HPDE6-E6E7 (cell line): ENCODE measurements around the gene C2orf76.
A peak's percentile ranks its signal among the peaks of the same experiment; 100 is the strongest.

ENCODE experiments used
- DNase-seq: peaks from one replicate; pipeline ENCODE4 v3.0.0; 2011; ENCODE audit warnings: missing footprints; ENCODE audit errors: extremely low spot score

Gene C2orf76

DNA sequence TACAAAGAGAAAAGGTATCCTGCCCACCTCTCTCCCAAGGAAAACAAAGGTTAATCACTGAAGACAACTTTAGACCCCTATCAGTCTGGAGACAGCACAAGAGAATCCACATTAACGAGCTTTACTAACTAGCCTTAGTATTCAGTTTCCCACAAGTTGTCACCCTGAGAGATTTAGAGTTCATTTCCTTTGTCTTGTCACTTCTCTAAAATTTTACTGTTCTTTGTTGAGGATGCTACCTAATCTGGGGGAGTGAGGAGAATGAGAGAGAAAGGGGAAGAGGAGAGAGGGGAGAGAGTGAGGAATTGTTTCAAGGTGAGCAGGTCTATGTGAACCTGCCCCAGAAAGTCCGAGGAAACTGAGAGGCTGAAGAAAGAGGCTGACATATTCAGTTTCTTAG is 28.4 kb downstream of the C2orf76 start:
- DNase-seq, result no peak

DNA sequence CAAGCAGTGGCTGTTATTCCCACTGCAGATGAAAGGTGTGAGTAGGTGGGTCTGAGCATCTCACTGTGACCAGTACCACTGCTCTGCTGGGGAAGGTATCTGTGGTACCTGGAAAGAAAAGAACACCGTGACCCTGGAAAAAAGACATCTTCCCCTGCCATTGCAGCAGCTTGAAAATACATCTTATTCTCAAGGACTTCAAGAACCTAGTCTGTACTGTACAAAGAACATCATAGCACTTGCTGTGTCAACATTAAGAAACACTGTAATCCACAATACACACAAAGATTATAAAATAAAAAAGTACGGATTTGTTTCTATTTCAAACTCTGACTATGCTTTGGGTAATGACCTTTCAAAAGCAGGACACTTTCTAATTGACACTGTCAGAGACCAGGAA is 28.9 kb downstream of the C2orf76 start:
- DNase-seq, result no peak

DNA sequence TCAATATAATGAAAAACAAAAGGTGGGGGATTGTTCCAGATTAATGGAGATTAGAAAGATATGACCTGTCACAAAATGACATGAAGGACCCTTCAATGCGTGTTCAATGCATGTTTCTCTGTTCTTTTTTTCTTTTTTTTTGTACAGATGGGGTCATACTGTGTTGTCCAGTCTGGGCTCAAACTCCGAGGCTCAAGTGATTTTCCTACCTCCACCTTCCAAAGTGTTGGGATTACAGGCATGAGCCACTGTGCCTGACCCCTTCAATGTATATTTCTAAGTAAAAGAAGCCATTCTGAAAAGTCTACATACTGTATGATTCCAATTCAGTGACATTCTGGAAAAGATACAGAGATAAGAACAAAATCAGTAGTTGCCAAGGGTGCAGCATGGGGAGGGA is 32.8 kb downstream of the C2orf76 start:
- DNase-seq, result no peak

DNA sequence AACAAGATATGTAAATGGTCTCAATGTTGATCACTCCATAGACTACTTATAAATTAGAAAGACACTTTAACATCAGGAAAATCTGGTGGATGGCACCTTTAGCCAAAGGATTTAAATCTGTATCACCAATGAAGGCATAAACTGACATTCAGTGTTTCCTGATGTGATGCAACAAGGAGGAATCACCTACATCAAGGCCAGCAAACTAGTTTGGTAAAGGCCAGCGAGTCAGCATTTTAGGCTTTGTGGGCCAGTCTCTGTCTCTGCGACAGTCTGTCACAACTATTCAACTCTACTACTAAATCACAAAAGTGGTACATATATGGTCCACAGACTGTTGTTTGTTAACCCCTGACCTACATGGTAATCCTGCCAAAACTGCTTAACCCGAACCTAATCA is 33.3 kb downstream of the C2orf76 start:
- no peak for DNase-seq

DNA sequence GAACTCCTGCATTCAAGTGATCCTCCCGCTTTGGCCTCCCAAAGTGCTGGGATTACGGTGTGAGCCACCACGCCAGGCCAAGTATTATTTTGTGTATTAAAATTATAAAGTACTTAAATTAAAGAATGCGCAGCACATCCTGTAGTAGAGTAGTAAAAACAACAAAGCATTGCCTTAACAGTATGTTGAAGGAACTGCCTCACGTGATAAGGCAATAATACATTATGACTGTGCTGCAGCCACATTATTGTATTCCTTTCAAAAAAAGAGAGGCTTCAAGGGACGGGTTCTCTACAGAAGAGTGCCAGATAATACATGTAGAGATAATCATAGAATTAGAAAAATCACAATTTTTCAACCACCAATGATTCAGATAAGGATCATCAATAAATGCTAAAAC is 33.7 kb downstream of the C2orf76 start:
- DNase-seq, result no peak

DNA sequence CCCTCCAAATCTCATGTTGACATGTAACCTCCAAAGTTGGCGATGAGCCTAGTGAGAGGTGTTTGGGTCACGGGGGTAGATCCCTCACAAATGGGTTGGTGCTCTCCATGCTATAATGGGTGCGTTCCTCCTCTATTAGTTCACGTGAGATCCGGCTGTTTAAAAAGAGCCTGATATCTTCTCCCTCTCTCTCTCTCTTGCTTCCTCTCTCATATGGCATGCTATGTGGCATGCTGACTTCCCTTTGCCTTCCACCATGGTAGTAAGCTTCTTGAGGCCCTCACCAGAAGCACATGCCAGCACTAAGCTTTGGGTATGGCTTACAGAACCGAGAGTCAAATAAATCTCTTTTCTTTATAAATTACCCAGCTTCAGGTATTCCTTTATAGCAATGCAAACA is 39.2 kb downstream of the C2orf76 start:
- DNase-seq, result no peak

DNA sequence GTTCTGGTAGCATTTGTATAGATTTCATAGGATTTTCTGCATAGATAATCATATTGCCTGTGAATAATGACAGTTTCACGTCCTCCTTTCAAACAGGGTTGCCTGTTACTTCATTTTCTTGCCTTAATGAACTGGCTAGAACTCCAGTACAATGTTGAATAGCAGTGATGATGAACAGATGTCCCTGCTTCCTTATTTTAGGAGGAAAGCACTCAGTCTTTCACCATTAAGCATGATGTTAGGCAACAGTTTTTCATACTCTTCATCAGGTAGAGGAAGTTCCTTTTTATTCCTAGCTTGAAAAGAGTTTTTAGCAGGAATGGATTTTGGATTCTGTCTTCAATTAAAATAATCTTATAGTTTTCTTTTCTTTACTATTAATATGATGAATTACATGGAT is 39.7 kb downstream of the C2orf76 start:
- no peak for DNase-seq

DNA sequence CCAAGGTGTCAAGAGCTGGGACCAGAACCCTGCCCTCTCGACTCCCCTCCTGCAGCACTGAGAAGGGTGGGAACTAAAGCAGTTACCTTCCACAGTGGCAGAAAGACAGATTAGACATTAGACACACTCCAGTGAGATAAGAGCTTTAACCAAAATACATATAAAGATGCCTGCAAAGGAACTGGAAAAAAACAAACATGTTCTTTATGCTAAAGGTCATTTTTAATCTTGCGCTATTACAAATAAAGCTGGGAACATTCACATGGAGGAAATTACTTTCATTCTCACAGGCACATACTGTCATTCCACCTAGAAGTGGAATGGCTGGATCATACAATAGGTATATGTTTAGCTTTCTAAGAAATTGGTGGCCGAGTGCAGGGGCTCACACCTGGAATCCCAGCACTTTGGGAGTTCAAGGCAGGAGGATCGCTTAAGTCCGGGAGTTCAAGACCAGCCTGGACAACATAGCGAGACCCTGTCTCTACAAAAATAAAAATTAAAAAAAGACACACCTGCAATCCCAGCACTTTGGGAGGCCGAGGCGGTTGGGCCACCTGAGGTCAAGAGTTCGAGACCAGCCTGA is 41.9 kb downstream of the C2orf76 start:
- DNase-seq, result no peak

DNA sequence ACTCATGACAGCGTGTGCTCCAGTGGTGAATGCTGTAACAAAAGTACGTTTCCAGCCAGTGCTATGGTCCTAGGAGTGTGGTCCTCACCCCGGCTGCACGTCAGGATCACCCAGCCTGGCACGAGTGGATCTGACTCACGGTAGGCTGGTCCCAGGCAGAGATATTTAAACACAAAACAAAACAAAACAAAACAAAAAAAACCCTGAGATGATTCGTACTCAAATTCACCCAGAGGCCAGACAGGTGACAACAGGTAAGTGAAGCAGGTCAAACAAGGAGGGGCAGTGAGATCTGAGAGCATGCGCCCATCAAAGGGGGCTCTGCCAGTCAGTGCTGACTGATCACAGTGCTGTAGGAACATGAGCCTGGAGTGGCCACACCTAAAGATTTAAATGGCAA is 43.2 kb downstream of the C2orf76 start:
- peak; percentile 49 for DNase-seq

DNA sequence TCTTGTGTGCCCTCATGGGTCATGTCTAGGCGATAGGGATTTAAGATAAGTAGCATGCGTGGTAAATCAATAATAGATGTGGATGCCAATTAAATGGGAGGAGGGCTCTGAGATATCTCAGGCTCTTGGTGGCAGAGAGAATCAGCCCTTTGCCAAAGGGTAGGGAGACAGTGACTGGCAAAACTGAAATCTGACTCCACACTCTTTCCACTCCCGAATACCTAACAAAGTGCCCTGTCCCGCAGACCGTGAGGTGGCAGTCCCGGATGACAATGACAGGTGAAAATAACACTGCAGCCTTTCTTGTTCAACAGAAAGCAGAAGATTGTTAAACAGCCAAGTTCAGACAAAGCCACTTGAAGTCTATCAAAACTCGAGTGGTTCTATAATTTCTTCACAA is 47.0 kb downstream of the C2orf76 start:
- DNase-seq, result no peak

DNA sequence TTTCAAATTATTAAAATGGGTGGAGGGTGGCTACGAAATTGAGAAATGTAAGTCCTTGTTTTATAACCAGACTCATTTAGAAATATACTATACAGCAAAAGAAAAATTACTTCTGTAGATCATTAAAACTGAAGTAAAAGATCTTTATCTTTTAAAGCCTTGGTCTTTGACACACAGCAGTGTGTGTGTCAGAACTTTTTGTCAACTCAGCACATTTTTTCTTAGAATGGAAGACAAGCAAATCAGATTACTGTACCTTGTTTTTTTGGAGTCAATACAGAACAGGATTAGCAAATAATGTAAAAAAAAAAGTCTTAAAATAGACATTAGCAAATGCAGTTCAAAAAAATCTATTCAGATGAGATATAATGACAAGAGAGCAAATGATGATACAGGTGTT is 49.1 kb downstream of the C2orf76 start:
- DNase-seq, result no peak

DNA sequence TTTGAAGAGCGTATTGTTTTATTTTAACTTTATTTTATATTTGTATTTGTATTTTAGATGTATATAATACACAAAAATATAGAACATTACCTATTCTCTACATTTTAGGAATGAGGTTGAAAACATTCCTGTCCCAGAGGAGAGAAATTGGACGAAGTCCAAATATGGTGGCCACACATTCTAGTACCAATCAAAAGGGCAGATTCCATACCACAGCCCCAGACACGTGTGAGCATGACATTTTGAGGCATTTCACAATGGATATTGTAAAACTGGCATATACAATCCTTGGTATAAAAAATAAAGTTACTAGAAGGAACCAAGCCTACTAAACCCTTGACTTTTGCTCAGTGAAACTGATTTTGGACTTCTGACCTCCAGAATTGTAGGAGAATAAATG is 50.6 kb downstream of the C2orf76 start:
- no peak for DNase-seq

DNA sequence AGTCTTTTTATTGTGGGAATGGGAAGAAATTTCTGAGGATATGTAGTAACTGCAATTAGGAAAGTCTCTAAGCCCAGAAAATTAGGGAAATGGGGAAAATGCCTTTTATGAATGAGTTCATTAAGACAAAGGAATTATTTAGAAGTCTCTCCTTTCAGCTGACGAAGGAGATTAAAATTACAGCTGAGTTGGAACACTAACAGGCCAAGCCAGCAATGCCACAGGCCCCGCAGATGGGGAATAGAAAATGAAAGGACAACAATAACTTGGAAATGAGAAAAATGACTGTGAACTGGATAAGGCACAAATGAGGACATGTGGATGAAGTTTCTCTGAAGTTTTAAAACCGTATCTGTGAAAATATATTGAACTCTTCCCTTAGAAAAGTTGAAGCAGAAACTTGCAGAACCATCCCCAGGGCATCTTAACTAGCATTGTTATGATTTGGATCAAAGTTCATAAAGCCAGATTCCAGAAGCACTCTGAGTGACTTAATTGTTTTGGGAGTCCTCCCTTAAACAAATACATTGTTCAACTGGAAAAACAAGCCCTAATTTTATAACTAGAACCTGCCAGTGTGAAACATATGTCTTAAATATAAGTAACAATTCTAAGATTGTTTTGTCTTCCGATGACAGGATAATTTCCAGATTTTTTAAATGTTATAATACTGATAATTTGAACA is 51.3 kb downstream of the C2orf76 start:
- DNase-seq, result no peak

DNA sequence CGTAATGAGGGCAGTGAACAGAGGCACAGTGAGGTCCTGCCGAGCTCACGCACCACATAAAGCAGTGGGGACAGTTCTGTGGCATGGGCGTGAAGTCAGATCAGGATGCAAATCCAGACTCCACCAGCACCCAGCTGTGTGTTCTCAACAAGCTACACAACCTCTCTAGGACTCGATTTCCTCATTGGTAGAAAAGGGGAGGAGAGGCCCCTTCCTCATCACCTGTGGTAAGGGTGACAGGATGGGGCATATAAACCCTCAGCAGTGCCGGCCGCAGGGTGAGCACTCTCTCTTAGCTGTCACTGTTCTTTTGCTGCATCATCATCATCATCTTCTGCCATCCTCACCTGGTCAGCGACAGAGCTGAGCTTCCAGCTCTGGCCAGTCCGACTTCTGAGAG is 54.8 kb downstream of the C2orf76 start:
- DNase-seq, result no peak

DNA sequence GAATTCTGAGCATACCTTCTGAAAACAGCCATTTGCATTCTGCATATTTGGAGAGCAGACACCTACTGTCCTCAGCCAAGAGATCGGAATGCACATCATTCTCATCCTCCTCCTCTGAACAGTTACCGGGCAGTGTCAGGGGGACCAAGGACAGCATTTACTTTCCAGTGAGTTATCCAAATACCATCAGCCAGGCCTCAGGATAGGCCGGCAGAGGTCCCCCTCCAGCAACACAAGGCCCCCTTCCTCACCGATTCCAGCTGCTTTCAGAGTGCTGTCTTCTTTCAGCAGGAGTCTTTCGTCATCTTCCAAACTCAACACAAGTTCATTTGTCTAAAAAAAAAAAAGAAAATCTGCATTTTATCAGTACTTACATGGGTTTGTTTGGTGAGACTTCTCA is 55.3 kb downstream of the C2orf76 start:
- no peak for DNase-seq

DNA sequence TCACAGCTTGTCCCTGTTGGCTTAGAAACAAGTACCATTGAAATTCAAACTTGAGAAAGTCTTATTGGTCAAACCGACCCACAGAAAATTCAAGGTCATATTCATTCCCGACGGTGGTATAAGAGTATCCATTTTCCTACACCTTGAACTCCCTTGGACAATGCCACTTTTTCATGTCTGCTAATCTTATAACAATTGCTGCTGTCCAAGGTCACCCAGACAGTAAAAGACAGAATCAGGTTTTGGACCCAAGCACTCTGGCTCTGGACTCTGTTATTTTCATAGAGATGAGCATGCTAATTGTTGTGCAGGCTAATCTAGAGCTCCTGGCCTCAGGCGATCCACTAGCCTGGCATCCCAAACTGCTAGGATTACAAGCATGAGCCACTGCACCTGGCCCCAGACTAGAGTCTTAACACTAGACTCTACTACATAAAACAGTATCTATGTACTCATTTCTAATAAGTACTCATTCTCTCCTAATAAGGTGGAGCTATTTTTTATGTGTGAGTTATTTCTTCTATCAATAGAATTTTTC is 57.8 kb downstream of the C2orf76 start:
- no peak for DNase-seq

DNA sequence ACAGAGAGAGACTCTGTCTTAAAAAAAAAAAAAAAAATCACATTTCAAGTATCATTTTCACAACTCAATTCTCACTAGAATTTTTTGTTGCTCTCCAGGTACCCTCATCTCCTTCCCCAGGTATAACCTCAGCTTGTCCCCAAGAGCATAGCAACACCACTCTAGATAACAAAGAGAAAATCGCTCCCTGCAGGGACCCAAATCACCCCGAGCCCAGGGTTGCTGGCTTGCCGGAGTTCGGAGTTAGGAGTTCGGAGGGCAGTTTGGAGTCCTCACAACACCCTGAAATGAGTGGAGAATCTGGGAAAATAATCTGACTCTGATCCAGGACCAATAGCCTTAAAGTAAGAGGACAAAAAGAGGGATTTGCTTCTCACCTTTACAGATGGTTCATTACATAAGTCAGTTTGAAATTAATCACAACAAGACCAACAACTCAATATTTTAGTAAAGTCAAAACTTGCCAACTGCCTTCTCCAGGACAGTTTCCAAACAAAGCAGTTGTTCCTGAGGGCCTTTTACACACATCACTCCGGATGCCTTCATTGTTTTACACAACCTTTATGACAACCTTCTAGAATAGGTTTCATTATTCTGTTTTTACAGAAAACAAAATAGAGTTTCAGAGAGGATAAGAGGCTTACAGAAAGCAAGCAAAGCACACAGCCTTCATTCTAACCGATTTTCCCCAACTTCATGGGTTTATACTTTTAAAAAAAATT is 59.1 kb downstream of the C2orf76 start:
- DNase-seq, result no peak

DNA sequence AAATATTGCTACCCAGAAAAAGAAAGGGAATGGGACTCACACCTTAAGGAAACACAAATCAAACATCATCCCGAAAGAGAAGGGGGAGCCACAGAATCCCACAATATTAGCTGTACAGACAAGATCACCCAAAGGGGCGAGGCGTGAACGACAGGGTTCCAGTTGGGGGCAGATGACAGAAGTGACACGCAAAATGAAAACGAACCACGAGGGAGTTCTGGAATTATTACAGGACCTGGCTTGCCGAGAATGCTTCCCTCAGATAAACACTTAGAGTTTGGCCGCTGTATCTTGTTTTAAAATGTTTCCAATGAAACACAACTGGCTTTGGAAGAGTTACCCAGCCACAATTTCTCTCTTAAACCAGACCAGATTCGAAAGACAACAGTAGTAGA is 60.4 kb downstream of the C2orf76 start:
- DNase-seq, result no peak

DNA sequence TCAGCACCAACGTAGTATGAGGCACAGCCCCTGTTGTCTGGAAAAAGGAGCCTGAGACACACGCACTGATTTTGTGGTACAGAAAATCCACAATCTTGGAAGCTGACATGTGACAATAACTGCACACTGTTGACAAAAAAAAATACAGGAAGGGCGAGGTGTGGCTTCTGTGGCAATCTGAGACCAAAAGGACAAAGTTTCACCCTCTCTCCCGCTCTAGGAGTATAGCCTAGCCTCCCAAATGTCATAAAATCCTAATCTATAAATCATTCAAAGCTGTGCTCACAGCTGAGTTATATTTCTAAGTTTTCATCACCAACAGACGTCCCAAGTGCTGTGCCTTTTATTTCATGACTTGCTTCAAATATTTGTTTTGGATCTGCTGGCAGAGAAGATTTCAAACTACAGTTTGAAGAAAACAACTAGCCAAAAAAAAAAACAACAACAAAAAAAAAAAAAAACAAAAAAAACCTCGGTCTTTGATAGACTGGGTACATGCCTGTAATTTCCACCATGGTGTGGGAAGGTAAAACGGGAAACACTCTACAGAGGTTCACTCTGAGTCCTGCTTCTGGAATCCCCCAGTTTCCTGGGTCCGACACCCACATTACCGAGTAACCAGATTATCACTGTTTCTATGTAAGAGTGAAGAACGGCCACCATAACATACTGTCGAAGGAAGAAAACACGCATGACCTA is 61.0 kb downstream of the C2orf76 start:
- DNase-seq, result no peak

DNA sequence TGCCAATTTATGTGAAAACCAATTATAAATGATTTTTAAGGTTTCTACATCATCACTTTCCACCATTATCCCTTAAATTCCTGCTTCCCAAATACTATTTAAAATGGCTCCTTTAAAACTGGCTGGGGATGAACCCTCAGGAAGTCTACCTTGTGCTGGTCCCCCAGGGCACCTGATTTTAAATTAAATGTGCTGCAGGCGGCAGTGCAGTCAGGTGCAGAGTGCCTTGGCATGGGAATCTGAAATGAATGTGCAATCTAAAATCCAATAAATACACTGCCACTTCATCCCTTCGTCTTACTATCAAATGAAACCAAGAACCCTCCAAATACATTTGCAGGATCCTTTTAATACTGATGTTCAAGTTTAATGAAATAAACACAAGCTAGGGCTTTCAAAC is 61.8 kb downstream of the C2orf76 start:
- DNase-seq, result no peak

DNA sequence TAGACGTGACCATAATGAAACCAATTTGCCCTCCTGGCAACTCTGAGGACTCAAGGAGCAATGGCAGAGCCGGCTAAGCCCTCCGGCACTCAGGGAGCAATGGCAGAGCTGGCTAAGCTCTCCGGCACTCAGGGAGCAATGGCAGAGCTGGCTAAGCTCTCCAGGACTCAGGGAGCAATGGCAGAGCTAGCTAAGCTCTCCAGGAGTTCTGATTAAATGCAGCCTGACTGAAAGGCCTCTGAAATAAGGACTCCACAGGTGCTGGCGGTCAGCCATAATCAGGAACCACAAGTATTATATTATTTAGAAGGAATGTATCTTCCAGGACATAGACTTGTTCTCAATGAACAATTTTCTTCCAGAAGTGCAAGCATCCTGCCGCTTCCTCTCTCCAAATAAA is 65.2 kb downstream of the C2orf76 start:
- DNase-seq, result no peak

DNA sequence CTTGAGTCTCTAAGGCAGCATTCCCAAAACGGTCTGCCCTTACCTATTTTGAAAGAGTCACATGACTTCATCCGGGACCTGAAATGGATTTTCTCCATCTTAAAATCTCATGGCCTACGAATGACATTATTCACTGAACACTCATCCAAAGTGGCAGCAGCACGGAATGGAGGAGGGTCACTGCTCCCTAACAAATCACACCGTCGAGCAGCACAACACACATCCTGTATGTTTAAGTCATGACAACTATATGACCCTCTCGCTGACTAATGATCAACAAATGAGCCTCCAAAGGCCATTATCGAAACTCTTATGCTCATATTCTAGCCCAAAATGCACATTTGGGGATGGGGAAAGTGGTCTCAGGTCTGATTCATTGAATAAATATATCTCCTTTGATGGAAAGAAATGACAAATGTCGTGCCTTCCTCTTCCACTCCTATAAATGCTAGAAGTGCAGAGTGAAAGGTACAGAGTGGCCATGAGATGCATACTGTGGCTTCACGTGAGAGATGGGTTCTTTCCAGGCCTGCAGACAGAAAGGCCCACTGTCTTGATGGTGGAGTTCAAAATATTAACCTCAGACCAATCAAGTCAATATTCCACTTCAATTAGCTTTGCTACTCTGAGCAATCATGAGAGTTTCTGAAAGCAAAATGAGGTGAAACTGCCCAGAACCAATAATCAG is 70.8 kb downstream of the C2orf76 start:
- DNase-seq, result no peak
